Measurements from ENCODE around the gene NLRP8.

- TF ChIP-seq CTCF (IDR thresholded peaks at IDR 0.05; ENCODE audit: insufficient read depth, low read length): no peak
- no peak for TF ChIP-seq SPI1 (IDR thresholded peaks at IDR 0.05; ENCODE audit: borderline replicate concordance, low read depth)
- TF ChIP-seq REST (IDR thresholded peaks at IDR 0.05; ENCODE audit: insufficient replicate concordance, low read depth): no peak
Observed at GRCh38 chr19:55931936-55932386, 15.7 kb upstream of the NLRP8 start, which contains the start of gene NLRP13.
